HepG2 (cell line): ENCODE results near the gene HSCB. TPM values are rescaled to one million over a fixed set of nuclear protein-coding genes. Genes with fewer than 3 reads are reported as not detected.

Experiments
- ATAC-seq: fragments of 200-7000 bp; cut with Tn5 transposase; 3 replicates; pipeline ENCODE4 v1.9.1; 2020; ENCODE audit warnings: mild to moderate bottlenecking, moderate library complexity
- BruUV-seq: library from RNA; stranded (reverse); fragments of 400-500 nt; replicated peaks from 2 replicates; lab custom pipeline; 2021; lab: Mats Ljungman, UMichigan
- CTCF ChIA-PET: fragments of 300-600 bp; formaldehyde crosslinking; extraction: SDS; loops from one replicate; lab custom pipeline; 2021; ENCODE audit warnings: low total read pairs, inconsistent platforms, low intra/inter-chr PET ratio; lab: Yijun Ruan, JAX
- POLR2A ChIA-PET: fragments of 350-600 bp; sonication (Branson Sonifier 250); formaldehyde crosslinking; loops from one replicate; lab custom pipeline; 2020; ENCODE audit warnings: antibody characterized with exemption, inconsistent platforms; lab: Yijun Ruan, JAX
- DNase-seq: peaks from one replicate; pipeline ENCODE4 v3.0.0-alpha.2; 2015; ENCODE audit warnings: low spot score
- FAIRE-seq: peaks from 3 replicates; lab custom pipeline; 2011; peaks lifted over from hg19 to GRCh38; lab: Jason Lieb, UNC
- H2AFZ ChIP-seq: one replicate; pipeline ENCODE4 v1.6.1; 2011; ENCODE audit warnings: low read length, inconsistent platforms
- H3K27ac ChIP-seq: fragments of 300-600 bp; 3 replicates; pipeline ENCODE4 v1.8.0; 2011; ENCODE audit warnings: mixed run types, mild to moderate bottlenecking, mixed read lengths, low read length, inconsistent platforms; ENCODE audit not compliant: insufficient read depth; ENCODE audit errors: extremely low read length
- H3K27me3 ChIP-seq, 2 experiments: fragments of 200-600 bp in 1 of 2; 2 replicates in 1 of 2; 3 replicates in 1 of 2; pipeline versions ENCODE4 v1.6.0 to v1.8.0; 2011; ENCODE audit warnings: low read length in 2 of 2, mild to moderate bottlenecking in 2 of 2, moderate library complexity in 2 of 2, inconsistent platforms in 1 of 2; ENCODE audit not compliant: insufficient read depth in 2 of 2, control insufficient read depth in 1 of 2
- H3K36me3 ChIP-seq, 2 experiments: fragments of 200-600 bp in 1 of 2; replicated peaks in 1 of 2; 2 replicates in 1 of 2; 3 replicates in 1 of 2; pipeline versions ENCODE4 v1.5.1 to v1.8.0; 2011; ENCODE audit warnings: low read length in 2 of 2, inconsistent platforms in 1 of 2; ENCODE audit not compliant: insufficient read depth in 2 of 2, control insufficient read depth in 1 of 2
- H3K4me1 ChIP-seq: 2 replicates; pipeline ENCODE4 v1.5.1; 2012; ENCODE audit warnings: low read length, inconsistent platforms; ENCODE audit not compliant: insufficient read depth
- H3K4me2 ChIP-seq: 2 replicates; pipeline ENCODE4 v1.6.0; 2011; ENCODE audit warnings: low read depth, low read length, inconsistent platforms
- H3K4me3 ChIP-seq, 3 experiments: fragments of 200-600 bp in 1 of 3; sonication (generic), shearing (Covaris generic) in 1 of 3; replicated peaks in 1 of 3; 2 replicates each; pipeline ENCODE4 v1.5.1; 2011 to 2016; ENCODE audit warnings: low read length in 3 of 3, inconsistent platforms in 2 of 3, low read depth in 2 of 3, mild to moderate bottlenecking in 2 of 3, control low read depth in 1 of 3, mixed read lengths in 1 of 3; ENCODE audit not compliant: insufficient read depth in 1 of 3
- H3K79me2 ChIP-seq: one replicate; pipeline ENCODE4 v1.6.1; 2011; ENCODE audit warnings: low read length, inconsistent platforms; ENCODE audit not compliant: insufficient read depth
- H3K9ac ChIP-seq: 2 replicates; pipeline ENCODE4 v1.6.0; 2011; ENCODE audit warnings: mild to moderate bottlenecking, low read depth, low read length, inconsistent platforms; ENCODE audit not compliant: insufficient read depth
- H3K9me3 ChIP-seq: 2 replicates; pipeline ENCODE4 v1.5.1; 2012; ENCODE audit warnings: mild to moderate bottlenecking, low read length
- H4K20me1 ChIP-seq: 2 replicates; pipeline ENCODE4 v1.6.0; 2011; ENCODE audit warnings: inconsistent platforms, mild to moderate bottlenecking, low read length, moderate library complexity; ENCODE audit not compliant: insufficient read depth
- PAF1 ChIP-seq: IDR thresholded peaks from 2 replicates; pipeline ENCODE4 v1.6.1; 2016; ENCODE audit warnings: missing genetic modification reagents, missing compliant biosample characterization
- PATZ1 ChIP-seq: sonication (generic); formaldehyde crosslinking; IDR thresholded peaks from 2 replicates; pipeline ENCODE4 v1.4.0; 2020; ENCODE audit warnings: missing genetic modification reagents
- PAXIP1 ChIP-seq: sonication (generic); formaldehyde crosslinking; conservative IDR thresholded peaks from 2 replicates; pipeline ENCODE4 v1.4.0; 2020; ENCODE audit warnings: mild to moderate bottlenecking, missing genetic modification reagents, moderate library complexity
- SNRNP70 ChIP-seq: fragments of 200-400 bp; formaldehyde crosslinking; IDR thresholded peaks from 2 replicates; pipeline ENCODE4 v1.6.1; 2017; ENCODE audit warnings: mild to moderate bottlenecking, low read depth, low read length, moderate library complexity
- TBL1XR1 ChIP-seq: fragments of 150-350 bp; IDR thresholded peaks from 2 replicates; pipeline ENCODE4 v1.6.1; 2014; ENCODE audit warnings: borderline replicate concordance, low read length; ENCODE audit not compliant: partially characterized antibody
- ZNF605 ChIP-seq: sonication (generic); formaldehyde crosslinking; IDR thresholded peaks from 2 replicates; pipeline ENCODE4 v1.8.0; 2022; ENCODE audit warnings: mild to moderate bottlenecking, missing genetic modification reagents
- ZNF775 ChIP-seq: sonication (generic); formaldehyde crosslinking; IDR thresholded peaks from 2 replicates; pipeline ENCODE4 v1.4.0; 2020; ENCODE audit warnings: missing genetic modification reagents, mild to moderate bottlenecking, moderate library complexity, borderline replicate concordance
- ZNF879 ChIP-seq: sonication (generic); formaldehyde crosslinking; IDR thresholded peaks from 2 replicates; pipeline ENCODE4 v1.8.1; 2023; ENCODE audit warnings: missing genetic modification reagents
- WGBS: methylation state at CpG from one replicate; pipeline ENCODE4 v1.1.6; 2017; ENCODE audit warnings: low lambda C conversion rate; 5-methylcytosine and 5-hydroxymethylcytosine counted together
- in situ Hi-C: cut with HindIII; loops from 2 replicates; pipeline ENCODE4 v1.10.0; 2017; ENCODE audit warnings: low pct_unique_long_range_greater_than_20kb; ENCODE audit not compliant: extremely low pct_ligation_motif_present
- intact Hi-C: fragments of 100-400 bp; cut with micrococcal nuclease; formaldehyde crosslinking; loops from one replicate; pipeline ENCODE4 v1.10.0; 2022; ENCODE audit not compliant: unreplicated experiment
- polyA plus RNA-seq, 8 experiments: library from polyadenylated mRNA; depleted of rRNA in 3 of 8; stranded (reverse) in 7 of 8; unstranded in 1 of 8; fragments of >200 nt; fragmentation: Illumina TruSeq in 4 of 8; extraction: Trizol in 4 of 8; gene quantifications; 2 replicates each; pipeline versions ENCODE4 v1.2.1 to v1.2.3, GENCODE V29; 2011 to 2016; ENCODE audit warnings: low read depth in 4 of 8, missing spikeins in 1 of 8, mixed read lengths in 1 of 8; ENCODE audit not compliant: insufficient read depth in 1 of 8
- total RNA-seq, 5 experiments: library from RNA; depleted of rRNA; stranded (reverse); fragments of >200 nt; fragmentation: Illumina TruSeq; extraction: Trizol; gene quantifications; 2 replicates each; pipeline ENCODE4 v1.2.3, GENCODE V29; 2016; ENCODE audit warnings: low read depth in 1 of 5
- TF ChIP-seq, protein P1 (sequence below): sonication (generic); formaldehyde crosslinking; conservative IDR thresholded peaks from 2 replicates; pipeline ENCODE4 v1.8.1; 2023; ENCODE audit warnings: missing genetic modification reagents
- TF ChIP-seq, protein P2 (sequence below): sonication (generic); formaldehyde crosslinking; IDR thresholded peaks from 2 replicates; pipeline ENCODE4 v1.5.0; 2020; ENCODE audit warnings: mild to moderate bottlenecking, missing genetic modification reagents
- TF ChIP-seq, protein P3 (sequence below): sonication (generic); formaldehyde crosslinking; IDR thresholded peaks from 2 replicates; pipeline ENCODE4 v1.5.1; 2020; ENCODE audit warnings: missing genetic modification reagents, mild to moderate bottlenecking, borderline replicate concordance

Gene HSCB
- total and polyA plus RNA-seq, 2 of the 13 experiments (the other 11 are each of a cell fraction or from before 2014, with no cell fraction given): 15.4 to 20.9 TPM

DNA sequence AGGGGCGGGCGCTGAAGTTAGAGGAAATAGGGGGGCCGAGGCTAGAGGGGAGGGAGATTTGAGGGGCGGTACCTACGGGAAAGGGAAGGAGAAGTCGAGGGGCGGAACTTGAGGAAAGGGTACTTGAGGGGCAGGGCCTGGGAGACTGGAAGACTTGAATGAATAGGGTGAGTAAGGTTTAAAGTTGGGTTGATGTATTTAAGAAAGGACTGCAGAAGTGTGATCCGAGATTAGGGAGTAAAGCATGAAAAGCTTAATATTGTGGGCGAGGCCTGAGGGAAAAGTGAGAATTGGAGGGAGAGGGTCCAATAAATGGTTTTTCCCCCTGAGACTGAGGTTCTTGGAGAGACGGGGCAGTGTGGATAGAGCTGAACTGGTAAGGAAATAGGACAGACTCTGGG, 723 bp downstream of the HSCB start:
- no TSS peak for BruUV-seq
- ChIA-PET CTCF (no interaction called here), POLR2A (interaction anchor here (2.3 kb wide), 1 partner anchor 63 kb away, joined by 5 read pairs; the partner anchor contains the start of gene TTC28)
- ATAC-seq (no peak), DNase-seq (no peak), FAIRE-seq (no peak)
- Histone ChIP-seq H3K27ac (peak overlapping the region; percentile 79), H2AFZ (no peak overlapping the region), H3K9ac (peak overlapping the region; percentile 89), H3K27me3 (no peaks in the 10 kb centered on the region), H3K4me1 (peaks cover 82% of the 10 kb centered on the region), H3K4me2 (peak overlapping the region; percentile 88), H3K79me2 (peaks cover 52% of the 10 kb centered on the region), H3K9me3 (no peaks in the 10 kb centered on the region), H4K20me1 (no peaks in the 10 kb centered on the region), H3K36me3 (peaks cover 5 to 26% of the 10 kb centered on the region in 2 experiments), H3K4me3 (peak overlapping the region; percentile 78 to 96 (median 92))
- 5% methylated on average over 10 of the region's 10 CpGs for WGBS
- in situ Hi-C loops (no loop called here), intact Hi-C loops (loop anchor here (5.0 kb wide), 1 partner anchor 40 kb away; no protein-coding TSS in a partner anchor)
- TF ChIP-seq ZNF775: 0 out of 2 replicates have a peak, but pooled peaks have one; percentile 63
- TF ChIP-seq, protein P1, sequence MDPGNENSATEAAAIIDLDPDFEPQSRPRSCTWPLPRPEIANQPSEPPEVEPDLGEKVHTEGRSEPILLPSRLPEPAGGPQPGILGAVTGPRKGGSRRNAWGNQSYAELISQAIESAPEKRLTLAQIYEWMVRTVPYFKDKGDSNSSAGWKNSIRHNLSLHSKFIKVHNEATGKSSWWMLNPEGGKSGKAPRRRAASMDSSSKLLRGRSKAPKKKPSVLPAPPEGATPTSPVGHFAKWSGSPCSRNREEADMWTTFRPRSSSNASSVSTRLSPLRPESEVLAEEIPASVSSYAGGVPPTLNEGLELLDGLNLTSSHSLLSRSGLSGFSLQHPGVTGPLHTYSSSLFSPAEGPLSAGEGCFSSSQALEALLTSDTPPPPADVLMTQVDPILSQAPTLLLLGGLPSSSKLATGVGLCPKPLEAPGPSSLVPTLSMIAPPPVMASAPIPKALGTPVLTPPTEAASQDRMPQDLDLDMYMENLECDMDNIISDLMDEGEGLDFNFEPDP (CRISPR knock-in tag): 0 out of 2 replicates have a peak, but pooled peaks have one; percentile 30
- TF ChIP-seq, protein P2, sequence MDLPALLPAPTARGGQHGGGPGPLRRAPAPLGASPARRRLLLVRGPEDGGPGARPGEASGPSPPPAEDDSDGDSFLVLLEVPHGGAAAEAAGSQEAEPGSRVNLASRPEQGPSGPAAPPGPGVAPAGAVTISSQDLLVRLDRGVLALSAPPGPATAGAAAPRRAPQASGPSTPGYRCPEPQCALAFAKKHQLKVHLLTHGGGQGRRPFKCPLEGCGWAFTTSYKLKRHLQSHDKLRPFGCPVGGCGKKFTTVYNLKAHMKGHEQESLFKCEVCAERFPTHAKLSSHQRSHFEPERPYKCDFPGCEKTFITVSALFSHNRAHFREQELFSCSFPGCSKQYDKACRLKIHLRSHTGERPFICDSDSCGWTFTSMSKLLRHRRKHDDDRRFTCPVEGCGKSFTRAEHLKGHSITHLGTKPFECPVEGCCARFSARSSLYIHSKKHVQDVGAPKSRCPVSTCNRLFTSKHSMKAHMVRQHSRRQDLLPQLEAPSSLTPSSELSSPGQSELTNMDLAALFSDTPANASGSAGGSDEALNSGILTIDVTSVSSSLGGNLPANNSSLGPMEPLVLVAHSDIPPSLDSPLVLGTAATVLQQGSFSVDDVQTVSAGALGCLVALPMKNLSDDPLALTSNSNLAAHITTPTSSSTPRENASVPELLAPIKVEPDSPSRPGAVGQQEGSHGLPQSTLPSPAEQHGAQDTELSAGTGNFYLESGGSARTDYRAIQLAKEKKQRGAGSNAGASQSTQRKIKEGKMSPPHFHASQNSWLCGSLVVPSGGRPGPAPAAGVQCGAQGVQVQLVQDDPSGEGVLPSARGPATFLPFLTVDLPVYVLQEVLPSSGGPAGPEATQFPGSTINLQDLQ (CRISPR knock-in tag): no peak
- TF ChIP-seq SNRNP70: no peak
- no peak for TF ChIP-seq ZNF879 (CRISPR knock-in tag)
- no peak for TF ChIP-seq TBL1XR1
- TF ChIP-seq, protein P3, sequence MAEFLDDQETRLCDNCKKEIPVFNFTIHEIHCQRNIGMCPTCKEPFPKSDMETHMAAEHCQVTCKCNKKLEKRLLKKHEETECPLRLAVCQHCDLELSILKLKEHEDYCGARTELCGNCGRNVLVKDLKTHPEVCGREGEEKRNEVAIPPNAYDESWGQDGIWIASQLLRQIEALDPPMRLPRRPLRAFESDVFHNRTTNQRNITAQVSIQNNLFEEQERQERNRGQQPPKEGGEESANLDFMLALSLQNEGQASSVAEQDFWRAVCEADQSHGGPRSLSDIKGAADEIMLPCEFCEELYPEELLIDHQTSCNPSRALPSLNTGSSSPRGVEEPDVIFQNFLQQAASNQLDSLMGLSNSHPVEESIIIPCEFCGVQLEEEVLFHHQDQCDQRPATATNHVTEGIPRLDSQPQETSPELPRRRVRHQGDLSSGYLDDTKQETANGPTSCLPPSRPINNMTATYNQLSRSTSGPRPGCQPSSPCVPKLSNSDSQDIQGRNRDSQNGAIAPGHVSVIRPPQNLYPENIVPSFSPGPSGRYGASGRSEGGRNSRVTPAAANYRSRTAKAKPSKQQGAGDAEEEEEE (CRISPR knock-in tag): no peak
- no peak for TF ChIP-seq PAF1 (CRISPR knock-in tag)
- TF ChIP-seq ZNF605 (CRISPR knock-in tag): no peak; the same call in 1 of the 2 replicates
- TF ChIP-seq PAXIP1 (CRISPR knock-in tag): no peak
- TF ChIP-seq PATZ1 (CRISPR knock-in tag): no peak; the same call in 1 of the 2 replicates
